ENCODE measurements around the gene COL4A4.
A peak's percentile ranks its signal among the peaks of the same experiment; 100 is the strongest.

Gene COL4A4

DNA sequence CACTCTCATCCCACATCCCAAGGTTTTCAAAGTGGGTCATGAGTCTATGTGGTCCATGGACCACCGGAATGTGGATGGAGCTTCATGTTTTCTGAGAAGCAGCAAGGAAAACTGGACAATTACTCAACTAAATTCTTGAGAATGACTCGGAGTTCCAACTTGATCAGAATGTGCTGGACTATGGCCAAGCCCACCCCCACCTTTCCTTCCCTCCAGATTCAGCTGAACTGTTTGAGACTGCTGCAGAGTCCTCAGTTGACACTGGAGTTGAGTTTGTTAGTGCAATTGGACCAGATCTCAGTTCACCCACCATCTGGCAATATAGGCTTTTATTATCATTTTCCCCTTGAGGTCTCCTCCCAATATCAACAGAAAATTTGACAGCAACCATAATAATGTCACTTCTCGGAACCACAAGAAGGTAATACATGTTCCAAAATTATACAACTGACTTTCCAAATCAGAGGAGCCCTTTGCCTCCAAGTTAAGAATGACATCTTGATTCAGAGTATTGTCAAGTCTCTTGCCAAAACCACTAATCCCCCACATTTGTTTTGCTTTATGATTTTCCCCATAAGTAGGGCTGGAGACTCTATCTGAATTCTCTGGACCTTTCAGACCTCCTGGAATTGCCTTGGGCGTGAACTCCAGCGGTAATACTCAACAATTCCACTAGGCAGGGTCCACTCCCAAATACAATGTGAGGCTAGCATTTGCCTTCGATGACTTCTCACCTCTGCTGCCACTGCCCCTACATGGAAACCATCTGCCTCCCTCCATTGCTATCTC lies 8.8 kb downstream of the COL4A4 start:
- Histone ChIP-seq H3K4me1 (ENCODE audit: control insufficient read depth, insufficient read depth, low read length) (peaks cover 28% of the 10 kb centered on the region), H3K4me3 (ENCODE audit: low read length) (no peak overlapping the region), H3K9ac (ENCODE audit: low read depth, low read length) (no peak overlapping the region), H3K27me3 (ENCODE audit: control insufficient read depth, insufficient read depth, low read length) (no peaks in the 10 kb centered on the region), H3K4me2 (ENCODE audit: low read length) (peak overlapping the region; percentile 11), H3K9me3 (replicated peaks; ENCODE audit: low read length) (no peaks in the 10 kb centered on the region), H3K36me3 (ENCODE audit: insufficient read depth, low read length) (no peaks in the 10 kb centered on the region)

DNA sequence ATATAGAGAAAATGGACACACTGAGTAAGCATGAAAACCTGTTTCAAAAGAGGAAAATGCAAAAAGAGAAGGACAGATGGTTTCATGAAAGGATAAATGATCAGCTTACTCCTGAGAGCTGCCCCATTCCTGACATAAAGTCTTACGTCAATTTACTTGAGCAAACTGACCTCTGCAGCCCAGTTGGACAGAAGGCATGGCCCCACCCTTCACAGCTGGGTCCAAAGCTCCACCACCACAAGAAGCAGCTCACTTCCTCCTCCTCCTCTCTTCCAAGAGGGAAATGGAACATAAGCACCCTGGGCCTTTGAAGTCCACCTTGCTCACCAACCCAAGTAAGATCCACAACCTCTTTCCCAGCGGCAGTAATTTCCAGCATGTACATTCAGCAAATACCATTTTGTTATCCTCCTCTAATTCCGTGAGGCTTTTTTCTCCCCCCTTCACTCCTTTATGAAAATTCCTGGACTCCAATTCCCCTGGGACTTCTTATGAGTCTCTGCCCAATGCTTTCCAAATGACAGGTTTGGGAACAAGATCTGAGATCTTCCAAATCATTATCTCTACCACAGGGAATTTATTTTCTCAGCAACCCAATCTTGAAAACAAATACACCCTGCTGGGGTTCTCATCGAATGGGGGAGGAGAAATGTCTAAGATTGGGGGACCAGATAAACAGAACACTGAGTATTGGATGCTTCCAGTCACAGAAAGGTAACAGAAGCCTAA lies 10.1 kb downstream of the COL4A4 start:
- no peak overlapping the region for H3K4me2 ChIP-seq (ENCODE audit: low read length)
- H3K4me1 ChIP-seq (ENCODE audit: control insufficient read depth, insufficient read depth, low read length), result peaks cover 28% of the 10 kb centered on the region
- H3K4me3 ChIP-seq (ENCODE audit: low read length), result no peak overlapping the region
- H3K36me3 ChIP-seq (ENCODE audit: insufficient read depth, low read length), result no peaks in the 10 kb centered on the region
- H3K9me3 ChIP-seq (replicated peaks; ENCODE audit: low read length), result no peaks in the 10 kb centered on the region
- no peaks in the 10 kb centered on the region for H3K27me3 ChIP-seq (ENCODE audit: control insufficient read depth, insufficient read depth, low read length)
- no peak overlapping the region for H3K9ac ChIP-seq (ENCODE audit: low read depth, low read length)

DNA sequence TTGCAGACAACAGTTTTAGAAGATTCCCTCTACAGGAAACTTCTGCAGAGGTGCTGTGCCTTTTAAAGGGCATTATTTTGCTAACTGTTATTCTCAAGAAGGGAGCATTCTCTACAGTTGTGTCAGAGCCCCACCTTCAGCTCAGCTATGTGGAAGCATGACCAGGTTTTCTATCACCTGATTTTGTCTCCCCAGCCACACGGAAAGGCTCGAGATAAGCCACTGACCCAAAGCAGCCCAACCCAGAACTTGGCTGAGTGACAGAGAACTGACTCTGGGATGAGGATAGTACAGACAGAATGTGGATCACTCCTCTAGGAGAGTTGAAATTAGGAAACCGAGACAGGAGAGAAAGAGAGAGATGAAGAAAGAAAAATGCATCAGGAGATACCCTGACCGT lies 10.7 kb downstream of the COL4A4 start:
- H3K4me1 ChIP-seq (ENCODE audit: control insufficient read depth, insufficient read depth, low read length), result peaks cover 28% of the 10 kb centered on the region
- H3K4me2 ChIP-seq (ENCODE audit: low read length), result no peak overlapping the region
- no peak overlapping the region for H3K4me3 ChIP-seq (ENCODE audit: low read length)
- no peaks in the 10 kb centered on the region for H3K36me3 ChIP-seq (ENCODE audit: insufficient read depth, low read length)
- H3K27me3 ChIP-seq (ENCODE audit: control insufficient read depth, insufficient read depth, low read length), result no peaks in the 10 kb centered on the region
- H3K9me3 ChIP-seq (replicated peaks; ENCODE audit: low read length), result no peaks in the 10 kb centered on the region
- no peak overlapping the region for H3K9ac ChIP-seq (ENCODE audit: low read depth, low read length)

DNA sequence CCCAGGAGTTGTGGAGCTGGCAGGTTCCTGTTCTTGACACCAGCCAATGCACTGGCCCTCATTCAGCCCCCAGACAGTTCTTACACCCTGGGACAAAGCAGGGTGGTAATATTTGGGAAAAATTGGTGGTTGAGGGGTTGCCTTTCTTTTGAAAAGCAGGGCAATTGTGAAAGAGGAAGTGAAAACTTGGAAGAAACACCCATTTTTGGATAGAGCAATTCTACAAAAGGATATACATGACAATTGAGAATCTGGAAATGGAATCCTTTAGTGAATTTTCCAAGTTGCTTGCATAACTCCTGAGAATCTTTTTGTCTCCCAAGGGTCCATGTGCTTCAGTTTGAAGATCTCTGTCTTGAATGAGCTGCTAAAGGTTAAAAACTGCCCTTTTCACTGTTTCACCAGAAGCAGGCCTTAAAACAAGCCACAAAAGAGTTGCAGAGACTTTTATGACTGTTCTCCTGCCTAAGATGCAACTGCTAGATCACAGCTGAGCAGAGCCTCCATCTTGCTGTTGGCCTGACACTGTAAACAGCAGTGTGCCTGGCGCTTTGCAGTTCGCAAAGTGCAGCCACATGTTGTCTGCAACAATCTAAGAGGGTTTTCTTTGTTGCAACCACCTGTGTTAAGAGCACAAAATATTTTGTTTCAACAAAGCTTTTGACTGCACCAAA lies 11.8 kb downstream of the COL4A4 start:
- Histone ChIP-seq H3K36me3 (ENCODE audit: insufficient read depth, low read length) (no peaks in the 10 kb centered on the region), H3K4me3 (ENCODE audit: low read length) (no peak overlapping the region), H3K4me1 (ENCODE audit: control insufficient read depth, insufficient read depth, low read length) (peaks cover 31% of the 10 kb centered on the region), H3K9me3 (replicated peaks; ENCODE audit: low read length) (no peaks in the 10 kb centered on the region), H3K4me2 (ENCODE audit: low read length) (no peak overlapping the region), H3K9ac (ENCODE audit: low read depth, low read length) (no peak overlapping the region), H3K27me3 (ENCODE audit: control insufficient read depth, insufficient read depth, low read length) (no peaks in the 10 kb centered on the region)

DNA sequence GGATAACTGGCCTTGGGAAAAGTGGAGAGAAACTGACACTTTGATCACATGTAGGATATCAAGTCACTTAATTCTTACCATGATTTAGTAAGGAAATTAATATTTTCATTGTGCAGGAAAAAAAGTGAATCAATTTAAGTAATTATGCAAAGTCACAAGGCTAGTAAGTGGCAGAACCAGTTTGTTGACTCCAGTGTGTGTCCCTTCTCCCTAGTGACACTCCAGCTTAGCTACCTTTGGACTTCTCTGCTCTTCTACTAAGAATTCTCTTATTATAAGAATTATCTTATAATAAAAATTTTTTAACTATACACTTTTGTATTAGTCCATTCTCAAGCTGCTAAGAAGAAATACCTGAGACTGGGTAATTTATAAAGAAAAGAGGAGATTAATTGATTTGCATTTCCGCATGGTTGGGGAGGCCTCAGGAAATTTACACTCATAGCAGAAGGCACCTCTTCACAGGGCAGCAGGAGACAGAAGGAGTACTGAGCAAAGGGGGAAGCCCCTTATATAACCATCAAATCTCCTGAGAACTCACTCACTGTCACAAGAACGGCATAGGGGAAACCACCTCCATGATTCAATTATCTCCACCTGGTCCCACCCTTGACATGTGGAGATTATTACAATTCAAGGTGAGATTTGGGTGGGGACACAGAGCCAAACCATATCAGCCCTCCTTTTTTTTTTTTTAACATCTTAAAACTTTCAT lies 13.6 kb downstream of the COL4A4 start:
- no peaks in the 10 kb centered on the region for H3K27me3 ChIP-seq (ENCODE audit: control insufficient read depth, insufficient read depth, low read length)
- H3K4me1 ChIP-seq (ENCODE audit: control insufficient read depth, insufficient read depth, low read length), result peaks cover 34% of the 10 kb centered on the region
- no peak overlapping the region for H3K4me3 ChIP-seq (ENCODE audit: low read length)

DNA sequence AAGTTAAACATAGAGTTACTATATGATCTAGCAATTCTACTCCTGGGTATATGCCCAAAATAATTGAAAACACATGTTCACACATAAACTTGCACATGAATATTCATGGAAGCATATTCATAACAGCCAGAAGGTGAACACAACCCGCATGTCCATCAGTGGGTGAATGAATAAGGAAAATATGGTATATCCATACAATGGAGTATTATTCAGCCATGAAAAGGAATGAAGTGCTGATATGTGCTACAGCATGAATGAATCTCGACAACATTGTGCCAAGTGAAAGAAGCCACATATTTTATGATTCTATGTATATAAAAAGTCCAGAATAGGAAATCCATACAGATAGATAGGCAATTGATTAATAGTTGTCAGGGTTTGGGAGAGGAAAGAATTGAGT lies 15.9 kb downstream of the COL4A4 start:
- H3K4me1 ChIP-seq (ENCODE audit: control insufficient read depth, insufficient read depth, low read length), result peaks cover 12% of the 10 kb centered on the region
- H3K36me3 ChIP-seq (ENCODE audit: insufficient read depth, low read length), result no peaks in the 10 kb centered on the region
- no peak overlapping the region for H3K4me2 ChIP-seq (ENCODE audit: low read length)
- no peak overlapping the region for H3K4me3 ChIP-seq (ENCODE audit: low read length)
- H3K27me3 ChIP-seq (ENCODE audit: control insufficient read depth, insufficient read depth, low read length), result no peaks in the 10 kb centered on the region
- H3K9ac ChIP-seq (ENCODE audit: low read depth, low read length), result no peak overlapping the region
- no peaks in the 10 kb centered on the region for H3K9me3 ChIP-seq (replicated peaks; ENCODE audit: low read length)

More for the DNA sequence above, 13.6 kb downstream of the COL4A4 start:
- Histone ChIP-seq H3K9me3 (replicated peaks; ENCODE audit: low read length) (no peaks in the 10 kb centered on the region), H3K4me2 (ENCODE audit: low read length) (no peak overlapping the region), H3K9ac (ENCODE audit: low read depth, low read length) (no peak overlapping the region), H3K36me3 (ENCODE audit: insufficient read depth, low read length) (no peaks in the 10 kb centered on the region)

DNA sequence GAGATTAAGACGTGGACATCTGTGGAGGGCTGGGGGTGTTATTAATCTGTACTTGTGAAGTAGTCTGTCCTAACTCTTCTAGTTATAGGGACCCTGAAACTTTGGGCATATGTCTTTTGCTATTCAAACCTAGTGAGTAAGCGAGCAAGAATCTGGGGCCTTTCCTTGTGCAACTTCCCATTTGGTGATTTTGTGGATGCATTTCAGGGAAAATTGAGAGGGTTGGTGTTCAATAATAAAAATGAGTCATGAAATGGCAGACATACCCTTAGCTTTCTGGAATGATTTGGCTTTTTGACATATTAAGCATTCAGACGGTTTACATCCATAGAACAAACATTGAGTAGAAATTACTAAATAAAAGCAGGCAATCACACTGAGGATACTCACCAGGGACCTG lies 17.0 kb downstream of the COL4A4 start:
- Histone ChIP-seq H3K9me3 (replicated peaks; ENCODE audit: low read length) (no peaks in the 10 kb centered on the region), H3K4me2 (ENCODE audit: low read length) (peak overlapping the region; percentile 7), H3K9ac (ENCODE audit: low read depth, low read length) (no peak overlapping the region), H3K27me3 (ENCODE audit: control insufficient read depth, insufficient read depth, low read length) (no peaks in the 10 kb centered on the region), H3K4me1 (ENCODE audit: control insufficient read depth, insufficient read depth, low read length) (peaks cover 11% of the 10 kb centered on the region), H3K36me3 (ENCODE audit: insufficient read depth, low read length) (no peaks in the 10 kb centered on the region), H3K4me3 (ENCODE audit: low read length) (no peak overlapping the region)

DNA sequence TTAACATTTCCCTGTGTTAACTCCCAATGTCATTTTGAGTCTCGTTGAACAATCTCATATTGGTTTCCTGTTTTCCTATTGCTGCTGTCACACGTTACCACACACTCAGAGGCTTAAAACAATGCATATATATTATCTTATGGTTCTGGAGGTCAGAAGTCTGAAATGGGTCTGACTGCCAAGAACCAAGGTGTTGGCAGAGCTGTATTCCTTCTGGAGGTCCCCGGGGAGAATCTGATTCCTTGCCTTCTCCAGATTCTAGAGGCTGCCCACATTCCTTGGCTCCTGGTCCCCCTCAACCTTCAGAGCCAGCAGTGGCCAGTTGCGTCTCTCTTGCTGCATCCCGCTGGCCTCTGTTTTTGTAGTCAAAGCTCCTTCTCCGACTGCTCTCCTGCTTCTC lies 17.5 kb downstream of the COL4A4 start:
- no peak overlapping the region for H3K4me3 ChIP-seq (ENCODE audit: low read length)
- H3K4me2 ChIP-seq (ENCODE audit: low read length), result no peak overlapping the region
- no peaks in the 10 kb centered on the region for H3K9me3 ChIP-seq (replicated peaks; ENCODE audit: low read length)
- no peak overlapping the region for H3K9ac ChIP-seq (ENCODE audit: low read depth, low read length)
- H3K27me3 ChIP-seq (ENCODE audit: control insufficient read depth, insufficient read depth, low read length), result no peaks in the 10 kb centered on the region
- H3K36me3 ChIP-seq (ENCODE audit: insufficient read depth, low read length), result no peaks in the 10 kb centered on the region
- H3K4me1 ChIP-seq (ENCODE audit: control insufficient read depth, insufficient read depth, low read length), result peaks cover 11% of the 10 kb centered on the region

DNA sequence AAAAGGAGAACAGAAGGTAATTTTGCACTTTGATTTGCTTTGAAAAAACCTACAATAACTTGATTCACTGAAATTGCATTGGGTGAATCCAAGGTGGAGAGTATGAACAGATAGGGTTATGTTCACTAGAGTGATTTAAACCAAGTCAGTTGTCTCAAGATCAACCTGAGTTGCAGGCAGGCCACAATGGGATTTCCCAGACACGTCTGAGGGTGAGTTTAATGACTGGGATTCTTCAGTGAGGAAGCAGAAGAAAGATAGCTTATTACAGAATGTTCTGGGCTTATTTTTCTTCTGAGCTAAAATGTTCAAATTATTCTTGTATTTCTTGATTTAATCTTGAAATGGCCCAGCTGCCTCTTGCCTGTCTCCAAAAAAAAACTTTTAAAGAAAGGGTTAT lies 20.1 kb downstream of the COL4A4 start:
- Histone ChIP-seq H3K4me2 (ENCODE audit: low read length) (no peak overlapping the region), H3K9me3 (replicated peaks; ENCODE audit: low read length) (no peaks in the 10 kb centered on the region), H3K36me3 (ENCODE audit: insufficient read depth, low read length) (no peaks in the 10 kb centered on the region), H3K27me3 (ENCODE audit: control insufficient read depth, insufficient read depth, low read length) (no peaks in the 10 kb centered on the region), H3K4me3 (ENCODE audit: low read length) (no peak overlapping the region), H3K4me1 (ENCODE audit: control insufficient read depth, insufficient read depth, low read length) (peaks cover 11% of the 10 kb centered on the region), H3K9ac (ENCODE audit: low read depth, low read length) (no peak overlapping the region)

DNA sequence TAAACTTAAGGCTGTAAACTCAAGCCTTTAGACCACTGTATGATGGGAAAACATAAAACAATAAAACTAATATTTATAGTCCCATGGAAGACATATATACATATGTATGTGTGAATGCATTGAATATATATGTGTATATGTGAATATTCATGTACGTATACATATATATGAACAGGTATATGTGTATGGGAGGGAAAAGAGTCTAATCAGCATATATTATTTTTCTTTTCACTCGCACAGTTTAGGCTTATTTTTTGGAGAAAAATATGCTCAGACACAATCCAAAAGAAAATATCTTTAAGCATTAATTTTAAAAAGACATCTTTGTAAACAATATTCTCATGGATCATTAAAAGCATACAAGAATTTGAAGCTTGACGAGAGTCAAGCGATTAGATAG lies 22.7 kb downstream of the COL4A4 start:
- Histone ChIP-seq H3K9me3 (replicated peaks; ENCODE audit: low read length) (no peaks in the 10 kb centered on the region), H3K9ac (ENCODE audit: low read depth, low read length) (no peak overlapping the region)

DNA sequence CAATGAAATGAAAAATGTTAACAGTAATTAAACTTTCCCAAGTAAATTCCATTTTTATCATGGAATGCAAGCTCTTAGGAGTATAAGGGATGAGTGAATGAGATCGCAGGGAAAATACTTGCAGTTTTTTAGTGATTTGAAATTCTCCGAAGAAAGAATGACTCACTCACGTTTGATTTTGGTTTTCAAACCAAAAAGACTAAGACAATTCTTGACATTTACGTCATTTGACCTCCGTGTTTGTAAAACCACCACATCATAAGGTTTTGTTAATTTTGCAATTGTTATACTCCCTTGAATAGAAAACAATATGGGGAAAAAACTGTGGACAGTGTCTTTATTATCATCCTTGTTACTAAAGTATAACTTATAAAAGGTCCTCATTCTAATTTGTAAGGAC lies 29.4 kb downstream of the COL4A4 start:
- no peaks in the 10 kb centered on the region for H3K4me1 ChIP-seq (ENCODE audit: control insufficient read depth, insufficient read depth, low read length)
- no peaks in the 10 kb centered on the region for H3K36me3 ChIP-seq (ENCODE audit: insufficient read depth, low read length)
- H3K27me3 ChIP-seq (ENCODE audit: control insufficient read depth, insufficient read depth, low read length), result no peaks in the 10 kb centered on the region
- H3K9ac ChIP-seq (ENCODE audit: low read depth, low read length), result no peak overlapping the region
- H3K4me2 ChIP-seq (ENCODE audit: low read length), result no peak overlapping the region
- no peak overlapping the region for H3K4me3 ChIP-seq (ENCODE audit: low read length)
- H3K9me3 ChIP-seq (replicated peaks; ENCODE audit: low read length), result no peaks in the 10 kb centered on the region

More for the DNA sequence above, 22.7 kb downstream of the COL4A4 start:
- no peaks in the 10 kb centered on the region for H3K27me3 ChIP-seq (ENCODE audit: control insufficient read depth, insufficient read depth, low read length)
- H3K36me3 ChIP-seq (ENCODE audit: insufficient read depth, low read length), result no peaks in the 10 kb centered on the region
- H3K4me3 ChIP-seq (ENCODE audit: low read length), result no peak overlapping the region
- H3K4me1 ChIP-seq (ENCODE audit: control insufficient read depth, insufficient read depth, low read length), result no peaks in the 10 kb centered on the region
- no peak overlapping the region for H3K4me2 ChIP-seq (ENCODE audit: low read length)
